HFF-Myc (cell line): ENCODE measurements around the gene ESRRB.
"Not testable (repeated sequence)": the region's sequence is repeated elsewhere in the genome, so short reads cannot be mapped to it uniquely, and the experiment has no call there.

ENCODE experiments used
- DNase-seq: peaks from one replicate; pipeline ENCODE4 v3.0.0-alpha.2; 2011; ENCODE audit warnings: low read depth; ENCODE audit errors: extremely low read depth
- H3K4me3 ChIP-seq: replicated peaks from 2 replicates; pipeline ENCODE4 v1.5.1; 2011; ENCODE audit warnings: low read depth, mild to moderate bottlenecking, control low read depth, low read length
- CTCF ChIP-seq: IDR thresholded peaks from 2 replicates; pipeline ENCODE4 v1.5.1; 2012; ENCODE audit warnings: mild to moderate bottlenecking, low read depth, low read length, control low read depth; ENCODE audit errors: missing control alignments

Gene ESRRB

GRCh38 chr14:76516884-76517283 lies 140.9 kb downstream of the ESRRB start:
- no peak for TF ChIP-seq CTCF
- no peak for DNase-seq
- H3K4me3 ChIP-seq: no peak overlapping the region

- no peak overlapping the region for H3K4me3 ChIP-seq
- no peak for DNase-seq
- TF ChIP-seq CTCF: no peak
Measured at GRCh38 chr14:76518366-76518765, 142.4 kb downstream of the ESRRB start.

- no peak overlapping the region for H3K4me3 ChIP-seq
- DNase-seq: no peak
- TF ChIP-seq CTCF: no peak
Measured at GRCh38 chr14:76525106-76525821, 149.3 kb downstream of the ESRRB start.

- DNase-seq: no peak
- TF ChIP-seq CTCF: no peak
- no peak overlapping the region for H3K4me3 ChIP-seq
Measured at GRCh38 chr14:76531085-76531484, 155.1 kb downstream of the ESRRB start.

GRCh38 chr14:76531821-76532318 lies 155.9 kb downstream of the ESRRB start:
- H3K4me3 ChIP-seq: no peak overlapping the region
- no peak for TF ChIP-seq CTCF
- DNase-seq: no peak

- not testable (repeated sequence) for H3K4me3 ChIP-seq, DNase-seq
Measured at GRCh38 chr14:76536636-76537035, 160.7 kb downstream of the ESRRB start.

GRCh38 chr14:76537906-76538647 lies 162.1 kb downstream of the ESRRB start:
- no peak for DNase-seq
- no peak for TF ChIP-seq CTCF
- H3K4me3 ChIP-seq: no peak overlapping the region
